NB4 (cell line): ENCODE measurements around the gene ZIC5.

Experiments used
- DNase-seq: peaks from one replicate; pipeline ENCODE4 v3.0.0; 2010; ENCODE audit warnings: low read depth
- H3K4me3 ChIP-seq: one replicate; pipeline ENCODE4 v1.5.1; 2011; ENCODE audit warnings: mild to moderate bottlenecking, low read depth, low read length, moderate library complexity
- CTCF ChIP-seq: IDR thresholded peaks from one replicate; pipeline ENCODE4 v1.5.1; 2012; ENCODE audit warnings: low read depth, low read length
- MYC ChIP-seq: IDR thresholded peaks from 2 replicates; pipeline ENCODE4 v1.6.1; 2011; ENCODE audit warnings: low read depth, low read length
- POLR2A ChIP-seq: IDR thresholded peaks from 2 replicates; pipeline ENCODE4 v1.6.1; 2011; ENCODE audit warnings: mild to moderate bottlenecking; ENCODE audit not compliant: insufficient read length; ENCODE audit errors: extremely low read depth
- TF ChIP-seq, protein P1 (sequence below): IDR thresholded peaks from 2 replicates; pipeline ENCODE4 v1.6.1; 2011; ENCODE audit warnings: low read depth, low read length

Gene ZIC5

DNA sequence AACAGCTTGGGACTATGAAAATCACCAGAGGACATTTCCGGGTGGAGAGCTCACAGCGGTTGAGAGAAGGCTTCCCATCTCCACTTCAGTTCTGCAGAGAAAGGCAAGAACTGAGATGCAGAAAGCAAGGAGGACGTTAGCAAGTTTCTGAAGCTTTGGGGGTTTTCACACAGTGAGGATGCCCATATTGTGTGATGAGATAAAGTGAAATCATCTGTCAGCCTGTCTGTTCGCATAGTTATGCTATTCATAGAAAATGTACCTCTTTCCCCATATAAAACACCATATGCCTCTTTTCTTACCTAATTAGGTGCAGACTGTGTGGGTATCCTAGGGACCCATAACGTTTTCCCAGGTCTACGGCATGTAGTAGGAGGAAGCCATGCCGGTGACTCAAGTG, 27.5 kb downstream of the ZIC5 start:
- TF ChIP-seq, protein P1, sequence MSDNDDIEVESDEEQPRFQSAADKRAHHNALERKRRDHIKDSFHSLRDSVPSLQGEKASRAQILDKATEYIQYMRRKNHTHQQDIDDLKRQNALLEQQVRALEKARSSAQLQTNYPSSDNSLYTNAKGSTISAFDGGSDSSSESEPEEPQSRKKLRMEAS = no peak
- TF ChIP-seq MYC = no peak
- TF ChIP-seq POLR2A = no peak
- no peak for TF ChIP-seq CTCF
- no peak overlapping the region for H3K4me3 ChIP-seq
- DNase-seq = no peak

- no peak overlapping the region for H3K4me3 ChIP-seq
- no peak for DNase-seq
- TF ChIP-seq CTCF (no peak), MYC (no peak)
- TF ChIP-seq, protein P1 = no peak
These were observed 29.7 kb downstream of the ZIC5 start for GRCh38 chr13:99941911-99942310.

GRCh38 chr13:99941086-99941485, 30.5 kb downstream of the ZIC5 start:
- no peak for TF ChIP-seq CTCF
- DNase-seq = no peak
- H3K4me3 ChIP-seq = no peak overlapping the region

DNA sequence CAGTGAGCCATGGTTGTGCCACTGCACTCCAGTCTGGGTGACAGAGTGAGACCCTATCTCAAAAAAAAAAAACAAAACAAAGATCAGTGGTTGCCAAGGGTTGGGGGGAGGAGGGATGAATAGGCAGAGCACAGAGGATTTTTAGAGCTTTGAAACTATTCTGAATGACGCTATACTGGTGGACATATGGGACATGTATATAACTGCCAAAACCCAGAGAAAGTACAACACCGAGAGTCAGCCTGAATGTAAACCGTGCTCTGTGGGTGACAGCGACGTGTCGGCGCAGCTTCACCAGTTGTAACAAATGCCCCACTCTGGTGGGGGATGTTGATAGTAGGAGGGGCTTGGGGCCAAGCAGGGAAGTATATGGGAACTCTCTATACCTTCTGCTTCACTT, 32.9 kb downstream of the ZIC5 start:
- no peak for DNase-seq
- TF ChIP-seq POLR2A (no peak), MYC (no peak), CTCF (no peak)
- TF ChIP-seq, protein P1 = no peak
- no peak overlapping the region for H3K4me3 ChIP-seq

DNA sequence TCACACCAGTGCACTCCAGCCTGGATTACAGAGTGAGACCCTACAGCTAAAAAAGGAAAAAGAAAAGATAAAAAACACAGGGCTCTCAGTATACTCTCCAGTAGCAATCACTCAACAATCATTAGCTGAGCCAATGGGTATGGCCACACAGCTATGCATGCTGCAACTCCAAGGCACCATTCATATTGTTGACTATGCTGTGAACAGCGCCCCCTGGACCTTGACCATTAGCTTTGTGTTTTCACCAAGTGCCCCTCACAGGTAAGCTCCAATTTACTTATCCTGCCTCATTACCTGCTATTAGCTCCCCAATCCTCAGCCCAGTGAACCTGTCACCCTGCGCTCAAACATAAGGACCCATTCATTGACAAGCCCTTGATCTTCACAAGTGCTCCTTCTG, 35.8 kb downstream of the ZIC5 start:
- peak; percentile 36 for DNase-seq
- TF ChIP-seq POLR2A (no peak), CTCF (peak; percentile 43)
- TF ChIP-seq, protein P1 = no peak

DNA sequence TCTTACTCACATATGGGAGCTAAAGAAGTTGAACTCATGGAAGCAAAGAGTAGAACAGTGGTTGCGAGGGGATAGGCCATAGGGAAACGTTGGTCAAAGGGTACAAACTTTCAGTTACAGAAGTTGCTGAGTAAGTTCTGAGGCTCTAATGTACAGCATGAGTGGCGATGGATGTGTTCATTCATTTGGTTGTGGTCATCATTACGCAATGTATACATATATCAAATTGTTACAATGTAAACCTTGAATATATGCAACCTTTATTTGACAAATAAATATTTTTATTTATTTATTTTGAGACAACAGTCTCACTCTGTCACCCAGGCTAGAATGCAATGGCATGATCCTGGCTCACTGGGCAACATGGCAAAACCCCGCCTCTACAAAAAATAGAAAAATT, 38.7 kb downstream of the ZIC5 start:
- no peak overlapping the region for H3K4me3 ChIP-seq
- no peak for TF ChIP-seq MYC
- TF ChIP-seq, protein P1 = no peak
- no peak for TF ChIP-seq CTCF
- no peak for TF ChIP-seq POLR2A
- peak; percentile 41 for DNase-seq

More for the DNA sequence above, 35.8 kb downstream of the ZIC5 start:
- H3K4me3 ChIP-seq = no peak overlapping the region
